ENCODE measurements around the gene PDE4D. TPM values are rescaled to one million over a fixed set of nuclear protein-coding genes. Genes with fewer than 3 reads are reported as not detected.
A peak's percentile ranks its signal among the peaks of the same experiment; 100 is the strongest.

Gene PDE4D
- total and polyA plus RNA-seq, 10 of the 15 experiments (the other 5 are each of a cell fraction or from before 2014, with no cell fraction given): 0.87 to 4.1 (median 2.2) TPM

DNA sequence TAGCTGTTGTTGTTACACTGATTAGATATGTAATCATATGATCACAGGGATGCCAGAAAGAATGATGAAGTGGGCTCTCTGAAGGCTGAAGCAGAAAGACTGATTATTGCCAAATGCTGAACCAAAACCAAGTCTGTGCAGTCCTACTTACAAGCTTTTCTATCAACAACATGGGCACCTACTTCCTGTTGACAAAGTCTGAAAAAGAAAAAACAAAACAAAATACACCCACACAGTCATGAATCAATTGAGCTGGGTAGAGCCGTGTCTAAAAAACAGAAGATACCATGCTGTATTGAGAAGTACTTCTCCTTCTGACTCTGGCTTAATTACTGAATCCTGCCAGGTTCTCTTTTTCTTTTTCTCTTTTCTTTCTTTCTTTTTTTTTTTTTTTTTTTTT lies 947.3 kb downstream of the PDE4D start:
- no TSS peak for BruUV-seq (replicated peaks)
- in situ Hi-C loops (cut with MboI) (no loop called here), intact Hi-C loops (cut with micrococcal nuclease; ENCODE audit: unreplicated experiment) (no loop called here)
- TF ChIP-seq MTA3 (IDR thresholded peaks at IDR 0.05; ENCODE audit: borderline replicate concordance, low read length): no peak
- no peak for TF ChIP-seq TCF7 (IDR thresholded peaks at IDR 0.05; ENCODE audit: borderline replicate concordance)
- no peak for TF ChIP-seq RFX5 (IDR thresholded peaks at IDR 0.05; ENCODE audit: low read depth, low read length)
- no peak for TF ChIP-seq GATAD2B (conservative IDR thresholded peaks at IDR 0.05; ENCODE audit: low read depth)
- TF ChIP-seq IKZF2 (IDR thresholded peaks at IDR 0.05): no peak
- TF ChIP-seq SPI1 (IDR thresholded peaks at IDR 0.05; ENCODE audit: borderline replicate concordance, insufficient read depth, low read depth, low read length): no peak
- TF ChIP-seq, protein P1, sequence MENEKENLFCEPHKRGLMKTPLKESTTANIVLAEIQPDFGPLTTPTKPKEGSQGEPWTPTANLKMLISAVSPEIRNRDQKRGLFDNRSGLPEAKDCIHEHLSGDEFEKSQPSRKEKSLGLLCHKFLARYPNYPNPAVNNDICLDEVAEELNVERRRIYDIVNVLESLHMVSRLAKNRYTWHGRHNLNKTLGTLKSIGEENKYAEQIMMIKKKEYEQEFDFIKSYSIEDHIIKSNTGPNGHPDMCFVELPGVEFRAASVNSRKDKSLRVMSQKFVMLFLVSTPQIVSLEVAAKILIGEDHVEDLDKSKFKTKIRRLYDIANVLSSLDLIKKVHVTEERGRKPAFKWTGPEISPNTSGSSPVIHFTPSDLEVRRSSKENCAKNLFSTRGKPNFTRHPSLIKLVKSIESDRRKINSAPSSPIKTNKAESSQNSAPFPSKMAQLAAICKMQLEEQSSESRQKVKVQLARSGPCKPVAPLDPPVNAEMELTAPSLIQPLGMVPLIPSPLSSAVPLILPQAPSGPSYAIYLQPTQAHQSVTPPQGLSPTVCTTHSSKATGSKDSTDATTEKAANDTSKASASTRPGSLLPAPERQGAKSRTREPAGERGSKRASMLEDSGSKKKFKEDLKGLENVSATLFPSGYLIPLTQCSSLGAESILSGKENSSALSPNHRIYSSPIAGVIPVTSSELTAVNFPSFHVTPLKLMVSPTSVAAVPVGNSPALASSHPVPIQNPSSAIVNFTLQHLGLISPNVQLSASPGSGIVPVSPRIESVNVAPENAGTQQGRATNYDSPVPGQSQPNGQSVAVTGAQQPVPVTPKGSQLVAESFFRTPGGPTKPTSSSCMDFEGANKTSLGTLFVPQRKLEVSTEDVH (IDR thresholded peaks at IDR 0.05; ENCODE audit: low read depth, partially characterized antibody): no peak
- TF ChIP-seq MYB (IDR thresholded peaks at IDR 0.05; ENCODE audit: borderline replicate concordance, low read depth, low read length): no peak
- no peak for TF ChIP-seq HDAC2 (IDR thresholded peaks at IDR 0.05)
- no peak for TF ChIP-seq SMAD5 (IDR thresholded peaks at IDR 0.05; ENCODE audit: low read depth)
- TF ChIP-seq, protein P2, sequence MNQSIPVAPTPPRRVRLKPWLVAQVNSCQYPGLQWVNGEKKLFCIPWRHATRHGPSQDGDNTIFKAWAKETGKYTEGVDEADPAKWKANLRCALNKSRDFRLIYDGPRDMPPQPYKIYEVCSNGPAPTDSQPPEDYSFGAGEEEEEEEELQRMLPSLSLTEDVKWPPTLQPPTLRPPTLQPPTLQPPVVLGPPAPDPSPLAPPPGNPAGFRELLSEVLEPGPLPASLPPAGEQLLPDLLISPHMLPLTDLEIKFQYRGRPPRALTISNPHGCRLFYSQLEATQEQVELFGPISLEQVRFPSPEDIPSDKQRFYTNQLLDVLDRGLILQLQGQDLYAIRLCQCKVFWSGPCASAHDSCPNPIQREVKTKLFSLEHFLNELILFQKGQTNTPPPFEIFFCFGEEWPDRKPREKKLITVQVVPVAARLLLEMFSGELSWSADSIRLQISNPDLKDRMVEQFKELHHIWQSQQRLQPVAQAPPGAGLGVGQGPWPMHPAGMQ (IDR thresholded peaks at IDR 0.05; ENCODE audit: borderline replicate concordance): no peak
- TF ChIP-seq SIN3A (IDR thresholded peaks at IDR 0.05; ENCODE audit: low read depth, low read length): no peak
- no peak for TF ChIP-seq NFYA (IDR thresholded peaks at IDR 0.05; ENCODE audit: borderline replicate concordance, low read depth, low read length)
- TF ChIP-seq, protein P3, sequence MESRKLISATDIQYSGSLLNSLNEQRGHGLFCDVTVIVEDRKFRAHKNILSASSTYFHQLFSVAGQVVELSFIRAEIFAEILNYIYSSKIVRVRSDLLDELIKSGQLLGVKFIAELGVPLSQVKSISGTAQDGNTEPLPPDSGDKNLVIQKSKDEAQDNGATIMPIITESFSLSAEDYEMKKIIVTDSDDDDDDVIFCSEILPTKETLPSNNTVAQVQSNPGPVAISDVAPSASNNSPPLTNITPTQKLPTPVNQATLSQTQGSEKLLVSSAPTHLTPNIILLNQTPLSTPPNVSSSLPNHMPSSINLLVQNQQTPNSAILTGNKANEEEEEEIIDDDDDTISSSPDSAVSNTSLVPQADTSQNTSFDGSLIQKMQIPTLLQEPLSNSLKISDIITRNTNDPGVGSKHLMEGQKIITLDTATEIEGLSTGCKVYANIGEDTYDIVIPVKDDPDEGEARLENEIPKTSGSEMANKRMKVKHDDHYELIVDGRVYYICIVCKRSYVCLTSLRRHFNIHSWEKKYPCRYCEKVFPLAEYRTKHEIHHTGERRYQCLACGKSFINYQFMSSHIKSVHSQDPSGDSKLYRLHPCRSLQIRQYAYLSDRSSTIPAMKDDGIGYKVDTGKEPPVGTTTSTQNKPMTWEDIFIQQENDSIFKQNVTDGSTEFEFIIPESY (IDR thresholded peaks at IDR 0.05): no peak
- TF ChIP-seq, protein P4, sequence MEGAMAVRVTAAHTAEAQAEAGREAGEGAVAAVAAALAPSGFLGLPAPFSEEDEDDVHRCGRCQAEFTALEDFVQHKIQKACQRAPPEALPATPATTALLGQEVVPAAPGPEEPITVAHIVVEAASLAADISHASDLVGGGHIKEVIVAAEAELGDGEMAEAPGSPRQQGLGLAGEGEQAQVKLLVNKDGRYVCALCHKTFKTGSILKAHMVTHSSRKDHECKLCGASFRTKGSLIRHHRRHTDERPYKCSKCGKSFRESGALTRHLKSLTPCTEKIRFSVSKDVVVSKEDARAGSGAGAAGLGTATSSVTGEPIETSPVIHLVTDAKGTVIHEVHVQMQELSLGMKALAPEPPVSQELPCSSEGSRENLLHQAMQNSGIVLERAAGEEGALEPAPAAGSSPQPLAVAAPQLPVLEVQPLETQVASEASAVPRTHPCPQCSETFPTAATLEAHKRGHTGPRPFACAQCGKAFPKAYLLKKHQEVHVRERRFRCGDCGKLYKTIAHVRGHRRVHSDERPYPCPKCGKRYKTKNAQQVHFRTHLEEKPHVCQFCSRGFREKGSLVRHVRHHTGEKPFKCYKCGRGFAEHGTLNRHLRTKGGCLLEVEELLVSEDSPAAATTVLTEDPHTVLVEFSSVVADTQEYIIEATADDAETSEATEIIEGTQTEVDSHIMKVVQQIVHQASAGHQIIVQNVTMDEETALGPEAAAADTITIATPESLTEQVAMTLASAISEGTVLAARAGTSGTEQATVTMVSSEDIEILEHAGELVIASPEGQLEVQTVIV (IDR thresholded peaks at IDR 0.05; ENCODE audit: borderline replicate concordance, partially characterized antibody): no peak
- Histone ChIP-seq H3K27ac (ENCODE audit: control insufficient read depth, insufficient read depth) (no peak overlapping the region), H2AFZ (ENCODE audit: control insufficient read depth, low read depth, low read length) (no peak overlapping the region), H3K27me3 (replicated peaks in 1 of 2; ENCODE audit: control insufficient read depth in 2 of 2, insufficient read depth in 2 of 2, low read length in 1 of 2) (no peaks in the 10 kb centered on the region), H3K4me3 (no peak overlapping the region), H3K9me3 (replicated peaks; ENCODE audit: control insufficient read depth, insufficient read depth, low read length) (no peaks in the 10 kb centered on the region), H3K9ac (ENCODE audit: control insufficient read depth, insufficient read depth, low read length) (no peak overlapping the region), H3K4me1 (ENCODE audit: control insufficient read depth, insufficient read depth, low read length) (no peaks in the 10 kb centered on the region), H4K20me1 (ENCODE audit: control insufficient read depth, insufficient read depth) (no peaks in the 10 kb centered on the region), H3K36me3 (ENCODE audit: control insufficient read depth in 2 of 2, insufficient read depth in 2 of 2, low read length in 1 of 2) (no peaks in the 10 kb centered on the region), H3K4me2 (ENCODE audit: control insufficient read depth, insufficient read depth) (no peak overlapping the region), H3K79me2 (ENCODE audit: control insufficient read depth, insufficient read depth, low read length) (no peaks in the 10 kb centered on the region)
- ATAC-seq (peak; percentile 31), FAIRE-seq (no peak), DNase-seq (ENCODE audit: low read depth, low spot score) (no peak)
- CTCF ChIA-PET: interaction anchor here (2.0 to 3.4 kb wide), 2 partner anchors 55 to 60 kb away, joined by 9 to 13 read pairs; no protein-coding TSS in a partner anchor
- SMC1A ChIA-PET (ENCODE audit: uncharacterized antibody, unreplicated experiment): interaction anchor here (1.3 kb wide), 1 partner anchor 60 kb away, joined by 4 read pairs; no protein-coding TSS in a partner anchor
- POLR2A ChIA-PET: interaction anchor here (0.6 kb wide), 1 partner anchor 779 kb away, joined by 6 read pairs; no protein-coding TSS in a partner anchor
- 0% methylated on average over 1 of the region's 1 CpG for WGBS (ENCODE audit: insufficient coverage, insufficient replicate concordance, low lambda C conversion rate, missing lambda C conversion rate)
- RAD21 ChIA-PET (ENCODE audit: unreplicated experiment): interaction anchor here (0.7 to 0.8 kb wide), 2 partner anchors 54 to 55 kb away, joined by 3 read pairs; no protein-coding TSS in a partner anchor

Measured in GM12878 (cell line).